ENCODE data around the gene CXXC5. TPM values are rescaled to one million over a fixed set of nuclear protein-coding genes. Genes with fewer than 3 reads are reported as not detected.

Gene CXXC5
- total and polyA plus RNA-seq, 2 experiments from 2014 or later: 90.9 to 106 TPM

DNA sequence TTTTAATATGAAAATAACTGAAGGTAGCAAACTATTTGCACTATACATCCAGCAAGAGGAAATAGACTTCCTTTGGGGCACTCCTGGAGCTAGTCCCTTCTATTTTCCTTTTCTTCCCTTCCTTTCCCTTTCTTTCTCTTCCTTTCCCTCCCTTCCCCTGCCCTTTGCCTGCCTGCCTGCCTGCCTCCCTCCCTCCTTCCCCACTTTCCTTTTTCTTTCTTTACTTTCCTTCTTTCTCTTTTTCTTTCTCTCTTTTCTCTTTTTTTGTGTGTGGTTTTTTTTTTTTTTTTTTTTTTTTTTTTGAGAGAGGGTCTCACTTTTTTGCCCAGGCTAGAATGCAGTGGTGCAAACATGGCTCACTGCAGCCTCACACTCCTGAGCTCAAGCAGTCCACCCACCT lies 17.3 kb upstream of the CXXC5 start:
- no peak overlapping the region for H2AFZ ChIP-seq
- H3K4me2 ChIP-seq: no peak overlapping the region
- TF ChIP-seq EZH2 (IDR thresholded peaks at IDR 0.05; ENCODE audit: borderline replicate concordance) (no peak), EZH2phosphoT487 (IDR thresholded peaks at IDR 0.05; ENCODE audit: low read depth, severe bottlenecking, unreplicated experiment) (no peak), CTCF (IDR thresholded peaks at IDR 0.05; ENCODE audit: poor library complexity) (no peak)

GRCh38 chr5:139631520-139632165 lies 16.5 kb upstream of the CXXC5 start:
- peaks cover 11% of the 10 kb centered on the region for H3K79me2 ChIP-seq
- peaks cover 10% of the 10 kb centered on the region for H3K4me1 ChIP-seq (ENCODE audit: insufficient read depth)
- H3K9me3 ChIP-seq (ENCODE audit: low read depth): no peaks in the 10 kb centered on the region
- H3K27me3 ChIP-seq: no peaks in the 10 kb centered on the region
- 83% methylated on average over 3 of the region's 3 CpGs for WGBS (ENCODE audit: low lambda C conversion rate, missing lambda C conversion rate)
- H3K4me2 ChIP-seq: no peak overlapping the region
- no peaks in the 10 kb centered on the region for H4K20me1 ChIP-seq (ENCODE audit: insufficient read depth, poor library complexity, severe bottlenecking)
- DNase-seq (ENCODE audit: low spot score): no peak
- no peak overlapping the region for H3K4me3 ChIP-seq
- H2AFZ ChIP-seq: no peak overlapping the region
- TF ChIP-seq CTCF (IDR thresholded peaks at IDR 0.05; ENCODE audit: poor library complexity) (no peak), EZH2phosphoT487 (IDR thresholded peaks at IDR 0.05; ENCODE audit: low read depth, severe bottlenecking, unreplicated experiment) (no peak), EZH2 (IDR thresholded peaks at IDR 0.05; ENCODE audit: borderline replicate concordance) (no peak)
- H3K9me2 ChIP-seq (replicated peaks; ENCODE audit: insufficient read depth): no peaks in the 10 kb centered on the region
- peaks cover 6% of the 10 kb centered on the region for H3K36me3 ChIP-seq (replicated peaks; ENCODE audit: insufficient read depth, low read depth)
- H3K27ac ChIP-seq: peak overlapping the region; percentile 29

More for the DNA sequence above, 17.3 kb upstream of the CXXC5 start:
- H3K4me3 ChIP-seq: no peak overlapping the region
- no peaks in the 10 kb centered on the region for H4K20me1 ChIP-seq (ENCODE audit: insufficient read depth, poor library complexity, severe bottlenecking)
- DNase-seq (ENCODE audit: low spot score): no peak
- no peak overlapping the region for H3K27ac ChIP-seq
- no peaks in the 10 kb centered on the region for H3K27me3 ChIP-seq
- H3K79me2 ChIP-seq: peaks cover 9% of the 10 kb centered on the region
- peaks cover 6% of the 10 kb centered on the region for H3K36me3 ChIP-seq (replicated peaks; ENCODE audit: insufficient read depth, low read depth)
- no peaks in the 10 kb centered on the region for H3K9me2 ChIP-seq (replicated peaks; ENCODE audit: insufficient read depth)
- peaks cover 2% of the 10 kb centered on the region for H3K4me1 ChIP-seq (ENCODE audit: insufficient read depth)
- no peaks in the 10 kb centered on the region for H3K9me3 ChIP-seq (ENCODE audit: low read depth)

DNA sequence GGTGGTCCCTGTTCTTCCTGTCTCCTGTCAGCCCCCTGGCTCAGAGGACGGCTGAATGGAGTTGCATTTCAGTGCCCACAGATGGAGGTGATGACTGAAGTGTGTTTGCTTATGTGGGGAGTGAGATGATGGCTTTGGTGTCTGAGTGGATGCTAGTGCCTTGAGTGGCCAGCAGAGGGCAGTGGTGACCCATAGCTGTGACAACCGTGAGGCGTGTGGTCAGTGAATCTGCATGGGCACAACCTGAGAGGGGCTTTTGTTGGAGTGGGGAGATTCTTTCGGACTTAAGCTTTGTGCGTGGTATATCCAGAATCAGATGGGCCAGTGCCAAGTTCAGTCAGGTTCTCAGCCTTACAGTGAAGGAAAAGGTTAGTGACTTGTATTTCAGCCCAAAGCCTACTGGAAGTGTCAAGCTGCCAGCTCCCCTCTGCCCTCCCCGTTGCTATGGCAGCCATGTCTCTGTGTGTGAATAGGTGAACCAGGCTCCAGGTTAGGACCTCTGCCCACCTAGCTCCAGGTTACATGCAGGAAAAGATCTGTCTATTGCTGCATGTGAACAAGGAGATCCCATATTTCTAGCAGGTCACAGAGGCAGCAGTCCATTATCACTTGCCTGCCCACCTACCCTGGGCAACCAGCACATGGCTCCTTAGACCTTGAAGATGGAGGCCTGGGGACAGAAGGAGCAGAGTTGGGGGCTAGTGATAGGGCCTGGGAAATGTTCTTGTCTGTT lies 14.7 kb upstream of the CXXC5 start:
- WGBS (ENCODE audit: low lambda C conversion rate, missing lambda C conversion rate): 26% methylated on average over 6 of the region's 6 CpGs
- peak; percentile 85 for DNase-seq (ENCODE audit: low spot score)

More for the DNA sequence above, 14.7 kb upstream of the CXXC5 start:
- Histone ChIP-seq H3K9me2 (replicated peaks; ENCODE audit: insufficient read depth) (no peaks in the 10 kb centered on the region), H3K27me3 (no peaks in the 10 kb centered on the region), H3K27ac (no peak overlapping the region), H3K4me2 (no peak overlapping the region), H3K36me3 (replicated peaks; ENCODE audit: insufficient read depth, low read depth) (no peaks in the 10 kb centered on the region), H3K9me3 (ENCODE audit: low read depth) (no peaks in the 10 kb centered on the region), H2AFZ (no peak overlapping the region), H3K4me1 (ENCODE audit: insufficient read depth) (peaks cover 25% of the 10 kb centered on the region), H4K20me1 (ENCODE audit: insufficient read depth, poor library complexity, severe bottlenecking) (no peaks in the 10 kb centered on the region), H3K79me2 (peaks cover 13% of the 10 kb centered on the region), H3K4me3 (no peak overlapping the region)
- TF ChIP-seq CTCF (IDR thresholded peaks at IDR 0.05; ENCODE audit: poor library complexity): peak; percentile 93
- no peak for TF ChIP-seq EZH2phosphoT487 (IDR thresholded peaks at IDR 0.05; ENCODE audit: low read depth, severe bottlenecking, unreplicated experiment)
